A549 (cell line): ENCODE results near the gene SCYGR5. TPM values are rescaled to one million over a fixed set of nuclear protein-coding genes. Genes with fewer than 3 reads are reported as not detected.
"Not testable (repeated sequence)": the region's sequence is repeated elsewhere in the genome, so short reads cannot be mapped to it uniquely, and the experiment has no call there.

Experiments used
- ATAC-seq, 2 experiments: fragments of 200-7000 bp in 1 of 2; fragments of >200 bp in 1 of 2; cut with Nextera tagmentation in 1 of 2; cut with Tn5 transposase in 1 of 2; 3 replicates each; pipeline versions ENCODE4 v1.8.0 to v1.9.1; 2018 to 2020; ENCODE audit warnings: mild to moderate bottlenecking in 1 of 2, moderate library complexity in 1 of 2
- CTCF ChIA-PET: fragments of 300-600 bp; sonication (Branson Sonifier 250); formaldehyde crosslinking; extraction: SDS; loops from one replicate; lab custom pipeline; 2021; ENCODE audit warnings: antibody characterized with exemption, inconsistent platforms; lab: Yijun Ruan, JAX
- POLR2A ChIA-PET: fragments of 350-600 bp; formaldehyde crosslinking; extraction: SDS; loops from one replicate; lab custom pipeline; 2021; ENCODE audit warnings: antibody characterized with exemption, inconsistent platforms; lab: Yijun Ruan, JAX
- DNase-seq, 2 experiments: peaks; one replicate each; pipeline versions ENCODE4 v3.0.0 to v3.0.0-alpha.2; 2011 to 2016; ENCODE audit warnings: low read depth in 1 of 2, low spot score in 1 of 2
- FAIRE-seq: peaks from 2 replicates; lab custom pipeline; 2011; peaks lifted over from hg19 to GRCh38; lab: Jason Lieb, UNC
- H3K27ac ChIP-seq, 2 experiments: fragments of >200 bp; sonication (Bioruptor Twin); formaldehyde crosslinking; 3 replicates each; pipeline ENCODE4 v1.5.1; 2016 to 2017
- H3K4me1 ChIP-seq: fragments of >200 bp; sonication (Bioruptor Twin); formaldehyde crosslinking; 3 replicates; pipeline ENCODE4 v1.6.1; 2016
- H3K4me2 ChIP-seq: fragments of >200 bp; sonication (Bioruptor Twin); formaldehyde crosslinking; 3 replicates; pipeline ENCODE4 v1.6.1; 2016
- H3K4me3 ChIP-seq: fragments of >200 bp; sonication (Bioruptor Twin); formaldehyde crosslinking; 3 replicates; pipeline ENCODE4 v1.5.1; 2016
- H3K9me3 ChIP-seq: fragments of >200 bp; sonication (Bioruptor Twin); formaldehyde crosslinking; 3 replicates; pipeline ENCODE4 v1.6.1; 2016
- ATOH8 ChIP-seq: fragments of 250-450 bp; sonication (Bioruptor Pico); IDR thresholded peaks from 2 replicates; pipeline ENCODE4 v1.5.0; 2020; ENCODE audit warnings: low read depth, mild to moderate bottlenecking, moderate library complexity
- BCL3 ChIP-seq: fragments of >200 bp; sonication (Bioruptor Twin); formaldehyde crosslinking; IDR thresholded peaks from 3 replicates; pipeline ENCODE4 v1.6.1; 2016
- CEBPB ChIP-seq, 2 experiments: fragments of >200 bp in 1 of 2; sonication (Bioruptor Twin) in 1 of 2; formaldehyde crosslinking in 1 of 2; IDR thresholded peaks; 2 replicates each; pipeline ENCODE4 v1.6.1; 2012 to 2016
- CHD2 ChIP-seq: fragments of 150-350 bp; IDR thresholded peaks from 2 replicates; pipeline ENCODE4 v1.6.1; 2014; ENCODE audit warnings: low read length; ENCODE audit not compliant: partially characterized antibody
- E2F6 ChIP-seq: IDR thresholded peaks from 2 replicates; pipeline ENCODE4 v1.6.1; 2012; ENCODE audit warnings: low read depth, borderline replicate concordance
- HDAC2 ChIP-seq: fragments of 200-600 bp; sonication (generic); IDR thresholded peaks from 2 replicates; pipeline ENCODE4 v1.6.1; 2016
- KDM1A ChIP-seq: fragments of 200-600 bp; sonication (generic); IDR thresholded peaks from 2 replicates; pipeline ENCODE4 v1.6.1; 2016; ENCODE audit warnings: low read depth, mild to moderate bottlenecking
- MAFK ChIP-seq: fragments of 450-650 bp; IDR thresholded peaks from 2 replicates; pipeline ENCODE4 v1.6.1; 2014; ENCODE audit not compliant: partially characterized antibody
- MAZ ChIP-seq: fragments of 150-350 bp; IDR thresholded peaks from 2 replicates; pipeline ENCODE4 v1.6.1; 2014; ENCODE audit warnings: antibody characterized with exemption, low read depth, low read length, borderline replicate concordance
- NPAS2 ChIP-seq: fragments of 250-450 bp; sonication (Bioruptor Pico); IDR thresholded peaks from 2 replicates; pipeline ENCODE4 v1.8.0; 2022; ENCODE audit warnings: mild to moderate bottlenecking, moderate library complexity, borderline replicate concordance
- PBX3 ChIP-seq: IDR thresholded peaks from 2 replicates; pipeline ENCODE4 v1.6.1; 2012
- RAD21 ChIP-seq, 2 experiments: fragments of >200 bp in 1 of 2; sonication (Bioruptor Twin) in 1 of 2; formaldehyde crosslinking in 1 of 2; IDR thresholded peaks in 1 of 2; conservative IDR thresholded peaks in 1 of 2; 2 replicates in 1 of 2; 3 replicates in 1 of 2; pipeline ENCODE4 v1.6.1; 2012 to 2018; ENCODE audit warnings: inconsistent platforms in 1 of 2
- SMC3 ChIP-seq: fragments of >200 bp; sonication (Bioruptor Twin); formaldehyde crosslinking; IDR thresholded peaks from 3 replicates; pipeline ENCODE4 v1.6.1; 2018; ENCODE audit warnings: inconsistent platforms
- ZC3H11A ChIP-seq: fragments of 450-650 bp; IDR thresholded peaks from 2 replicates; pipeline ENCODE4 v1.6.1; 2014; ENCODE audit warnings: antibody characterized with exemption, mild to moderate bottlenecking
- ZNF302 ChIP-seq: fragments of 250-450 bp; sonication (Bioruptor Pico); IDR thresholded peaks from 2 replicates; pipeline ENCODE4 v1.9.0; 2021; ENCODE audit warnings: inconsistent platforms, mild to moderate bottlenecking, moderate library complexity
- WGBS: methylation state at CpG from one replicate; pipeline ENCODE4 v1.1.6; 2017; ENCODE audit errors: missing lambda C conversion rate; 5-methylcytosine and 5-hydroxymethylcytosine counted together
- polyA plus RNA-seq, 4 experiments: library from polyadenylated mRNA; depleted of rRNA in 3 of 4; stranded (reverse); fragments of >200 nt; fragmentation: RNase III in 1 of 4; extraction: RNeasy Plus Mini Kit Qiagen cat#74134 plus additional on column Dnase treatment in 1 of 4; gene quantifications; 2 replicates in 3 of 4; 3 replicates in 1 of 4; pipeline ENCODE4 v1.2.3, GENCODE V29; 2011 to 2017

Gene SCYGR5
- polyA plus RNA-seq, 2 of the 4 experiments (the other 2 are of a cell fraction) = not detected

- peaks cover 13% of the 10 kb centered on the region for H3K4me1 ChIP-seq
- WGBS = 71% methylated on average over 3 of the region's 3 CpGs
Measured at GRCh38 chr2:227661827-227662226, 4.8 kb upstream of the SCYGR5 start.

GRCh38 chr2:227665189-227665940 lies 1.2 kb upstream of the SCYGR5 start:
- TF ChIP-seq ZC3H11A = no peak
- DNase-seq (no peak), ATAC-seq (peak in 1 of 2 experiments; percentile 13; a peak in 1 of 6 replicates), FAIRE-seq (no peak)
- H3K4me1 ChIP-seq = no peaks in the 10 kb centered on the region
- ChIA-PET POLR2A (interaction anchor here (0.6 kb wide), 1 partner anchor 51 kb away, joined by 5 read pairs; no protein-coding TSS in a partner anchor), CTCF (interaction anchor here (1.5 to 1.7 kb wide), 2 partner anchors 9 to 101 kb away, joined by 3 to 9 read pairs; no protein-coding TSS in a partner anchor)
- WGBS = 81% methylated on average over 6 of the region's 6 CpGs
- H3K9me3 ChIP-seq = no peaks in the 10 kb centered on the region
- no peak overlapping the region for H3K27ac ChIP-seq
- no peak overlapping the region for H3K4me3 ChIP-seq
- no peak overlapping the region for H3K4me2 ChIP-seq

More at GRCh38 chr2:227661827-227662226, 4.8 kb upstream of the SCYGR5 start:
- ChIA-PET POLR2A (no interaction called here), CTCF (interaction anchor here (1.4 to 1.8 kb wide), 2 partner anchors 105 to 200 kb away, joined by 7 to 11 read pairs; no protein-coding TSS in a partner anchor)
- DNase-seq = no peak
- peak overlapping the region in 1 of 2 experiments; percentile 57; a peak in 3 of 6 replicates for H3K27ac ChIP-seq
- FAIRE-seq = no peak
- no peaks in the 10 kb centered on the region for H3K9me3 ChIP-seq
- ATAC-seq = no peak
- TF ChIP-seq MAZ (no peak), KDM1A (no peak), SMC3 (no peak), CEBPB (IDR thresholded peaks at IDR 0.05) (peak in 1 of 2 experiments; percentile 34; a peak in 1 of 4 replicates)
- no peak overlapping the region for H3K4me3 ChIP-seq
- no peak overlapping the region for H3K4me2 ChIP-seq

GRCh38 chr2:227671170-227671905 lies 4.7 kb downstream of the SCYGR5 start:
- WGBS = 57% methylated on average over 3 of the region's 3 CpGs
- H3K4me1 ChIP-seq = no peaks in the 10 kb centered on the region
- CTCF ChIA-PET = no interaction called here
- FAIRE-seq (no peak), DNase-seq (no peak), ATAC-seq (no peak)
- no peak overlapping the region for H3K4me2 ChIP-seq
- H3K27ac ChIP-seq = no peak overlapping the region
- no peak overlapping the region for H3K4me3 ChIP-seq
- POLR2A ChIA-PET = no interaction called here
- no peak for TF ChIP-seq RAD21 (conservative IDR thresholded peaks at IDR 0.05 in 1 of 2, IDR thresholded peaks at IDR 0.05 in 1 of 2)
- TF ChIP-seq MAFK = peak; percentile 44
- TF ChIP-seq, all 56 proteins: peak for 1
- no peaks in the 10 kb centered on the region for H3K9me3 ChIP-seq

GRCh38 chr2:227673620-227674019 lies 7.0 kb downstream of the SCYGR5 start:
- CTCF ChIA-PET = not testable (repeated sequence)

GRCh38 chr2:227674485-227674884 lies 7.9 kb downstream of the SCYGR5 start:
- Histone ChIP-seq H3K4me2 (no peak overlapping the region), H3K27ac (no peak overlapping the region), H3K9me3 (no peaks in the 10 kb centered on the region), H3K4me1 (no peaks in the 10 kb centered on the region), H3K4me3 (no peak overlapping the region)
- WGBS = 78% methylated on average over 5 of the region's 5 CpGs
- no peak for ATAC-seq
- FAIRE-seq = no peak
- no peak for DNase-seq
- POLR2A ChIA-PET = no interaction called here
- CTCF ChIA-PET = interaction anchor here (1.2 kb wide), 1 partner anchor 9 kb away, joined by 3 read pairs; the partner anchor contains the start of gene SCYGR5
- TF ChIP-seq BCL3 (no peak), HDAC2 (no peak), NPAS2 (no peak), E2F6 (no peak), ZNF302 (CRISPR knock-in tag) (no peak), MAFK (no peak), MAZ (no peak), CHD2 (no peak), ATOH8 (CRISPR knock-in tag) (no peak), PBX3 (no peak)

More at GRCh38 chr2:227673620-227674019, 7.0 kb downstream of the SCYGR5 start:
- DNase-seq, H3K9me3 ChIP-seq, FAIRE-seq, H3K4me2 ChIP-seq, H3K27ac ChIP-seq, H3K4me1 ChIP-seq, H3K4me3 ChIP-seq, POLR2A ChIA-PET, ATAC-seq: not testable (repeated sequence)
- 69% methylated on average over 5 of the region's 5 CpGs for WGBS
